ENCODE results near the gene DCTN1. TPM values are rescaled to one million over a fixed set of nuclear protein-coding genes. Genes with fewer than 3 reads are reported as not detected.

DCTN1 gene
- total RNA-seq, 4 donors from 2014 or later: 48.2 to 140 (median 95.0) TPM

DNA sequence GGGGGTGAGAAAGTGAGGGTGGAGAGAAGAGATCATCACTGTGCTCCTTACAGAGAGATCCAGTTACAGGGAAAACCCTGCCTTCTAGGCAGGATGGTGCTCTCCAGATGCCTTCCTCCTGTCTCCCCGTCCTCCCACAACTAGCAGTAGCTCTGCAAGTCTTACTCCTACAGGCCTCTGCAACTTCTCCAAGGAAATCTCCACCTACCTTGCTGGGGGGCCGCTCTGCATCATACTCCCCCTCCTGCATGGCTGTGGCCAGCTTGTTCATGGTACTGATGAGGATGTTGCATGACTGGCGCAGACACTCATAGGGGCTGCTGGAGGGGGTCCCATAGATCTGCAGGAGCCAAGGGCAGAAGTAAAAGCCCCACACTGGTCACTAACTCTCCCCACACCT is 14.1 kb downstream of the DCTN1 start:
- Histone ChIP-seq H3K27ac (no peak overlapping the region), H3K9me3 (no peaks in the 10 kb centered on the region), H3K4me1 (no peaks in the 10 kb centered on the region), H3K36me3 (no peaks in the 10 kb centered on the region), H3K4me3 (no peak overlapping the region), H3K27me3 (no peaks in the 10 kb centered on the region)
- DNase-seq: no peak
- intact Hi-C loops (cut with DNase I; ENCODE audit: low total_unique reads): no loop called here
- TF ChIP-seq CTCF (IDR thresholded peaks at IDR 0.05): no peak
- no peak for TF ChIP-seq POLR2A (IDR thresholded peaks at IDR 0.05)

DNA sequence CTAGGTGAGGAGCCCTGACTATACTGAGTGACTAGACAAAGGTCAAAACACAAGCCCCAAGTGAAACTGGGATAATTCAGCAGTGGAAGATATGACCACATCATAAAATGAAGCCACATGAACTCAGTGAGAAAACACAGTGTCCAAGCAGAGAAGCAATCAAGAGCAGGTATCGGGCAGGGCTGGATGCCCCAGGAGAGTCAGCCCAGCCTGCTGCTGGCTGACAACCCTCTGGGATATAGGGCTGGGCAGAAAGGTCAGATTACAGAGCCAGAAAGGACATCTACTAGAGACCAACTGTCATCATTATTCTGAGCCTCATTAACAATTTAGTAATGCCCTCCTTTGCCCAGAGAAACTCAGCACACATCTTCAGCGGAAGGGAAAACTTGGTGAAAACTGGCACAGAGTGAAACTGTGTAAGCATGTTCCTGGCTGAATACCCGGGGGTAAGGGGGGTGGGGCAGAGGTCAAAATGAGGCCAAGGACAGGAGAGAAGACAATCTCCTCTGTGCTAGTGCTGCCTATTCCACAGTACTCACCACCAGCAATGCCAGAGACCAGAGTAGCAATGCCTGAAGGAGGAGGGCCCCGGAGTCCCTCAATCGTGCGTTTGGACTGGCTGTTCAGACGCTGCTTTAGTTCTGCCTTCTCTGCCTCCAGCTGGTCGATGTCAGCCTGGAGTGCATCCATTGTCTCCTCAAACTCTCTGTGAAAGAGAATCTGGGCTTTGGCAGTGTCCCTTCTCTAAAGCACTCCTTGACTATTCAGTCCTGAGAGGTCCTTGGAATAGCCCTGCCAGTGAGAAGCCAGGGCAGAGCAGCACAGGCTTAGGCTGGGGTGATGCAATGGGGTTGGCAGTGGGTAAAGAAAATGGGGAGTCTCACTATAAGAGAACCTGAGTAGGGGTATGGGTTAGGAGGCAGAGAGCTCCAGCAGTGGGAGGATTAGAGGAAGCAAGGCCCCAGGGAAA is 15.3 kb downstream of the DCTN1 start:
- Histone ChIP-seq H3K4me3 (no peak overlapping the region), H3K9me3 (no peaks in the 10 kb centered on the region), H3K27ac (no peak overlapping the region), H3K36me3 (no peaks in the 10 kb centered on the region), H3K4me1 (no peaks in the 10 kb centered on the region), H3K27me3 (no peaks in the 10 kb centered on the region)
- TF ChIP-seq CTCF (IDR thresholded peaks at IDR 0.05) (no peak), POLR2A (IDR thresholded peaks at IDR 0.05) (no peak)
- no peak for DNase-seq
- intact Hi-C loops (cut with DNase I; ENCODE audit: low total_unique reads): no loop called here

- H3K36me3 ChIP-seq: no peaks in the 10 kb centered on the region
Measured at GRCh38 chr2:74361327-74361726, 18.8 kb downstream of the DCTN1 start.

DNA sequence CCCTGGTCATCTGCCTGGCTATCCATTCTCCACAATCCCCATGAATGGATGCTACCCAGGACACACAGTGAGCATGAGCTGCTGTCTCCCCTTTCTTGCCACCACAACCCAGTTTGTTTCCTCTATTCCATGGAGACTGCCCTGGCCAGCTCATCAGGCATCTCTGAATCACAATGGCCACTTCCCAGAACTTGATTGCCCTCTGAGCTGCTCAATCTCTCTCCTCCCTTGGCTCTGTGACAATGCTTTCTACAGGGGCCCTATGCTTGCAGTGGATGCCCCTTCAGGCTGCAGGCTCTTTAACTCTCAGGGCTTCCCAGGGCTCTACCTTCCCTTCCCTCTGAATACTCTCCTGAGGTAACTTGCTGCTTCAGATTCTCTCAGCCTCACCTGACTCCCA is 22.5 kb downstream of the DCTN1 start:
- TF ChIP-seq POLR2A (IDR thresholded peaks at IDR 0.05): no peak
- TF ChIP-seq CTCF (IDR thresholded peaks at IDR 0.05): no peak
- Histone ChIP-seq H3K36me3 (no peaks in the 10 kb centered on the region), H3K27ac (no peak overlapping the region), H3K4me3 (no peak overlapping the region), H3K4me1 (no peaks in the 10 kb centered on the region), H3K9me3 (no peaks in the 10 kb centered on the region), H3K27me3 (no peaks in the 10 kb centered on the region)
- intact Hi-C loops (cut with DNase I; ENCODE audit: low total_unique reads): no loop called here
- no peak for DNase-seq

More at GRCh38 chr2:74361327-74361726, 18.8 kb downstream of the DCTN1 start:
- H3K9me3 ChIP-seq: no peaks in the 10 kb centered on the region
- no peaks in the 10 kb centered on the region for H3K27me3 ChIP-seq
- no peaks in the 10 kb centered on the region for H3K4me1 ChIP-seq
- DNase-seq: no peak
- no peak overlapping the region for H3K4me3 ChIP-seq
- intact Hi-C loops (cut with DNase I; ENCODE audit: low total_unique reads): no loop called here
- no peak overlapping the region for H3K27ac ChIP-seq
- TF ChIP-seq POLR2A (IDR thresholded peaks at IDR 0.05): no peak
- TF ChIP-seq CTCF (IDR thresholded peaks at IDR 0.05): no peak

- intact Hi-C loops (cut with DNase I; ENCODE audit: low total_unique reads): no loop called here
- H3K9me3 ChIP-seq: no peaks in the 10 kb centered on the region
- TF ChIP-seq CTCF (IDR thresholded peaks at IDR 0.05): no peak
- no peak for TF ChIP-seq POLR2A (IDR thresholded peaks at IDR 0.05)
- DNase-seq: no peak
- no peaks in the 10 kb centered on the region for H3K27me3 ChIP-seq
- H3K36me3 ChIP-seq: no peaks in the 10 kb centered on the region
- H3K27ac ChIP-seq: no peak overlapping the region
- H3K4me1 ChIP-seq: no peaks in the 10 kb centered on the region
- H3K4me3 ChIP-seq: no peak overlapping the region
Measured at GRCh38 chr2:74349889-74350288, 30.2 kb downstream of the DCTN1 start.

All from uterus (tissue), 4 donors.